Nephron progenitor cell (in vitro differentiated cells): Measurements from ENCODE around the gene GYPC.
A peak's percentile ranks its signal among the peaks of the same experiment; 100 is the strongest.
"Not testable (repeated sequence)": the region's sequence is repeated elsewhere in the genome, so short reads cannot be mapped to it uniquely, and the experiment has no call there.

Source experiments
- DNase-seq: peaks from one replicate; pipeline ENCODE4 v3.0.0; 2021
- H3K27ac Mint-ChIP-seq: 2 replicates; pipeline ENCODE4 v1.8.0; 2021; ENCODE audit warnings: mild to moderate bottlenecking, moderate library complexity, mixed read lengths
- H3K27me3 Mint-ChIP-seq: 2 replicates; pipeline ENCODE4 v1.8.0; 2021; ENCODE audit warnings: mild to moderate bottlenecking, low read depth, mixed read lengths; ENCODE audit not compliant: poor library complexity
- H3K36me3 Mint-ChIP-seq: 2 replicates; pipeline ENCODE4 v1.8.0; 2021; ENCODE audit warnings: low read depth, mixed read lengths
- H3K4me1 Mint-ChIP-seq: 2 replicates; pipeline ENCODE4 v1.8.0; 2021; ENCODE audit warnings: mixed read lengths
- H3K4me3 Mint-ChIP-seq: 2 replicates; pipeline ENCODE4 v1.8.0; 2021; ENCODE audit warnings: mild to moderate bottlenecking, moderate library complexity, mixed read lengths
- H3K9me3 Mint-ChIP-seq: 2 replicates; pipeline ENCODE4 v1.8.0; 2021; ENCODE audit warnings: mild to moderate bottlenecking, moderate library complexity, mixed read lengths
- TF ChIP-seq, protein P1 (sequence below): fragments of 200-600 bp; sonication (generic); IDR thresholded peaks from 2 replicates; pipeline ENCODE4 v1.5.0; 2021; ENCODE audit warnings: antibody characterized with exemption

The GYPC gene

DNA sequence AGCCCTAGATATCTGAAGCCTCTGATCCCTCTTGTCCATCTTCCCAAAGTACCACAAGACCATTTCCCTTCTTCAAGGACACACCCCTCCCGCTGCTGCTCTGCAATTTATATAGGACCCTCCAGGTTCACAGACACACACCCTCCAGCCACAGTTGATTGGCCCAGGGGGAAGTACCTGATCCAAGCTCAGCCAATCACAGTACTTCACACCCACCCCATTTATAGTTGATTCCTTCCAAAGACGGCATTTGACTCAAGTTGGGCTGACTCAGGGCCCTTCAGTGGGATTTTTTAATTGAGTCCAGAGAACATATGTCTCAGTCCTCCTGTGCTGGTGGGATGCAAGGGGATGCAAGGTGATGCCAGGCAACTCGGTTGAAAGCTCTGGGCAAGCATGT is 59.2 kb downstream of the GYPC start:
- Mint-ChIP-seq H3K36me3 (no peaks in the 10 kb centered on the region), H3K9me3 (no peaks in the 10 kb centered on the region), H3K27me3 (peaks cover 4% of the 10 kb centered on the region), H3K27ac (no peak overlapping the region), H3K4me3 (no peak overlapping the region), H3K4me1 (peaks cover 17% of the 10 kb centered on the region)
- TF ChIP-seq, protein P1, sequence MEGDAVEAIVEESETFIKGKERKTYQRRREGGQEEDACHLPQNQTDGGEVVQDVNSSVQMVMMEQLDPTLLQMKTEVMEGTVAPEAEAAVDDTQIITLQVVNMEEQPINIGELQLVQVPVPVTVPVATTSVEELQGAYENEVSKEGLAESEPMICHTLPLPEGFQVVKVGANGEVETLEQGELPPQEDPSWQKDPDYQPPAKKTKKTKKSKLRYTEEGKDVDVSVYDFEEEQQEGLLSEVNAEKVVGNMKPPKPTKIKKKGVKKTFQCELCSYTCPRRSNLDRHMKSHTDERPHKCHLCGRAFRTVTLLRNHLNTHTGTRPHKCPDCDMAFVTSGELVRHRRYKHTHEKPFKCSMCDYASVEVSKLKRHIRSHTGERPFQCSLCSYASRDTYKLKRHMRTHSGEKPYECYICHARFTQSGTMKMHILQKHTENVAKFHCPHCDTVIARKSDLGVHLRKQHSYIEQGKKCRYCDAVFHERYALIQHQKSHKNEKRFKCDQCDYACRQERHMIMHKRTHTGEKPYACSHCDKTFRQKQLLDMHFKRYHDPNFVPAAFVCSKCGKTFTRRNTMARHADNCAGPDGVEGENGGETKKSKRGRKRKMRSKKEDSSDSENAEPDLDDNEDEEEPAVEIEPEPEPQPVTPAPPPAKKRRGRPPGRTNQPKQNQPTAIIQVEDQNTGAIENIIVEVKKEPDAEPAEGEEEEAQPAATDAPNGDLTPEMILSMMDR = no peak
- DNase-seq = no peak

DNA sequence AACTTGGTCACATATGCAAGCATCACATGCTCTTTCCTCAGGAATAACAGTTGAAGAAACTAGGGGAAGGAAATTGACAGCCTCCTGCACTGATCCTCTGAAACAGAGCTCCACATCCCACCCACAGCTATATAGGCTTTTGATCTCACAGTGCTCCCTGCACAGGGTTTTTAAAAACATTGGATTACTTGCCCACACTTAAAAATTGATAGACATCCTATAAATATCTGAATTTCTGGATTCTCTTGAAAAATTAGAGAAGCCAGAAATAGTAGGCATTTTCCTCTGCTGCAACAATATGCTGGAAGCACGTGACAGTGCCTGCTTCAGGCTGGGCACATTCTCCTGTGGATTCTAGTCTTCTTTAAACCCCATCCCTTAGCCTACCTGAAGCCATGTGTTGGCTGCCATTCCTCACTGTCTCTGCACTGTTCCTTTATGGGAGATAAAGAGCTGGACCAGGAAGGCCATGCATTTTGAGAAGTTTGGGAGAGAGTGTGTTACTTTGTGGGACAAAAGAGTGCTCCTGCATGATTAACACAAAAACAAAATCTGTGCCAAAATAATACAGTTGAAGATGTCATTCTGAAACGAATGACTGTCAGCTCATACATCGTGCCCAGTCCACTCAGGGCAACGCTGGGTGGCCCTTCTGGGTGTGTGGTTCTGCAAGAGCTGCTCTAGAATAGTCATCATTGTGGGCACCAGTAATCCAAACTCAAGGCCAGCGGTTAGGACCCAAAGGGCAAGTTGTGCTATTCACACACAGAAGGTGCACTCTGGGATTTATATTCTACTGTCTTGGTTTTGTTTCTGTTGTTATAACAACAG is 59.8 kb downstream of the GYPC start:
- TF ChIP-seq, protein P1 = no peak
- Mint-ChIP-seq H3K4me3 (no peak overlapping the region), H3K9me3 (no peaks in the 10 kb centered on the region), H3K27ac (no peak overlapping the region), H3K27me3 (peaks cover 4% of the 10 kb centered on the region), H3K36me3 (no peaks in the 10 kb centered on the region), H3K4me1 (peaks cover 17% of the 10 kb centered on the region)
- no peak for DNase-seq

DNA sequence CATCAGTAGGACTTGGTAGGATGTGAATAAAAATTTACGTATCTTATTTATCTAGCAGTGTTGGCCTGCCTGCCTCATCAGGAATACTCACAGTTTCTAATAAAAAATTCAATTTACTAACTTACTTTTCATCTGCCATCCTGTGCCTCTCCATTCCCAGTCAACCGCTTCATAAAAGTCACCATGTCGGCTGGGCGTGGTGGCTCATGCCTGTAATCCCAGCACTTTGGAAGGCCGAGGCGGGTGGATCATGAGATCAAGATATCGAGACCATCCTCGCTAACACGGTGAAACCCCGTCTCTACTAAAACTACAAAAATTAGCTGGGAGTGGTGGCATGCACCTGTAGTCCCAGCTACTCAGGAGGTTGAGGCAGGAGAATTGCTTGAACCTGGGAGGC is 61.3 kb downstream of the GYPC start:
- H3K9me3 Mint-ChIP-seq, H3K27ac Mint-ChIP-seq, H3K4me3 Mint-ChIP-seq, H3K27me3 Mint-ChIP-seq, H3K36me3 Mint-ChIP-seq, DNase-seq: not testable (repeated sequence)
- H3K4me1 Mint-ChIP-seq = peaks cover 17% of the 10 kb centered on the region

DNA sequence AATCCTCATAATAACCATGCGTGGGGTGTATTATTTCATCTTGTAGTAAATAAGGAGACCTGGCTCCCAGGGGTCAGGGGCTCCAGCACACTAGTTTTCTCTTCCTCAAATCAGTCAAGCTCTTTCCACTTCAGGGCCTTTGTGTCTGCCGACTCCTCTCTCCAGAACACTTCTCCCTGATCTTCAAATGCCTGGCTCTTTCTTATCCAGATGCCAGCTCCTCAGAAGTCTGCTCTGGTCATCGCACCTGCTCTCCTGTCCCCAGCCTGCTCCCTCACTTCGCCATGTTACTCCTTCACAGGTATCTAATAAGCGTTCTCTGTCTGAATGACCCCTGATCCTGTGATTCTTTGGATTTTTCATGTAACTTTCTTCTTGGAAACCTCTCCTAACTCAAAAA is 62.0 kb downstream of the GYPC start:
- DNase-seq = no peak
- Mint-ChIP-seq H3K36me3 (no peaks in the 10 kb centered on the region), H3K4me1 (peaks cover 17% of the 10 kb centered on the region), H3K27me3 (peaks cover 4% of the 10 kb centered on the region), H3K27ac (peak overlapping the region; percentile 7), H3K4me3 (no peak overlapping the region), H3K9me3 (no peaks in the 10 kb centered on the region)
- TF ChIP-seq, protein P1 = no peak

DNA sequence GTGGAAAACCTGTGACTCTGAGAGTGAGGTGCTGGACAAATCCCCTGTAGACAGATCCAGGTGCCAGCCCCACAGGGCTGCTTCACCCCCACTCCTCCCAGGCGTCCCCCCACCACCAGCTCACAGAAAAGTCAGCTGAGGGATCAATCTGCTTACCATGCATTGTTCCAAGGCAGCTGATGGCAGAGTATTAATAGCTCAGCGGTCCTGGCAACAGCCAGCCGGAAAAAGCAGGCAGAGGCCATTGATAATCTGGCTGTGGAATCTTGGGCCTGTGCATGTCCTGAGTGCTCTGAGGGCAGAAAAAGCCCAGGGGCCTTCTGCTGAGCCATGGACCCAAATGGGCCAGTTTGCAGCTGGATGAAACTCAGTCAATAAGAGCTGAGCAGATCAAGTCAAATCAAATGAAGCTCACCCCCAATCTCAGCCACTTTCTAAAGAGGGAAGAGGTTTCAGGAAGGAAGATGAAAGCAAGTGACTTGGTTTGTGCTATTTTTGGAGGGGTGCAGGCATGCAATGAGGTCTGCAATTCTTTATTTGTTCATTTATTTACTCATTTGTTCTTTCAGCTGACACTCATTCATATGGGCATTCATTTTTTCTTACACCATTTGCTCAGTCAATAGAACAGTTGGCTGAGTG is 63.4 kb downstream of the GYPC start:
- peaks cover 4% of the 10 kb centered on the region for H3K27me3 Mint-ChIP-seq
- H3K4me3 Mint-ChIP-seq = no peak overlapping the region
- TF ChIP-seq, protein P1 = no peak
- H3K4me1 Mint-ChIP-seq = peaks cover 10% of the 10 kb centered on the region
- H3K9me3 Mint-ChIP-seq = peaks cover 9% of the 10 kb centered on the region
- no peaks in the 10 kb centered on the region for H3K36me3 Mint-ChIP-seq
- no peak overlapping the region for H3K27ac Mint-ChIP-seq
- DNase-seq = no peak

DNA sequence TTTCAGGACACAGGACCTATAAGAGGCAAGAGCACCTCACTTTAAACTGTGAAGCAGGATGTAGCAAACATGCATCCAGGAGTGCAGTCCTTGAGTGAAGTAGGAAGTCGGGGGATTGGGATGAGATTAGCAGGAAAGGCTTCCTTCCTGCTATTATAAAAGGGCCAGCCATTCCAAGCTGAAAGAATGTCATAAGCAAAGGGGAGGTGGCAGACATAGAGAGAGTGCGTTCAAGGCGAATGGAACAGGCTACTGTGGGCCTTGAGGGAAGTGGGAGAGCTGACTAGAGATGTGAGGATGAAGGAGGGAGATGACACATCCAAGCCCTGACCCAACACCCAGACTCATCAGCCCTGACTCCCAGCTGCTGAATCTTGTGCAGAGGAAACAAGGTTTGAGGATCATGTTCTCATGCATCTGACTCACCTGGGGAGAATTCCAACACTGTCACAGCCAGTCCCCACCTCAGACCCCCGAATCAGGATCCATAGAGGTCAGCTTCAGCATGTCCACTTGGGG is 63.9 kb downstream of the GYPC start:
- no peak overlapping the region for H3K4me3 Mint-ChIP-seq
- H3K27me3 Mint-ChIP-seq = peaks cover 5% of the 10 kb centered on the region
- peaks cover under 1% of the 10 kb centered on the region for H3K36me3 Mint-ChIP-seq
- H3K9me3 Mint-ChIP-seq = peaks cover 15% of the 10 kb centered on the region
- no peak for DNase-seq
- H3K27ac Mint-ChIP-seq = no peak overlapping the region
- peaks cover 6% of the 10 kb centered on the region for H3K4me1 Mint-ChIP-seq
- TF ChIP-seq, protein P1 = no peak
